Measurements from ENCODE around the gene NUP62. TPM values are rescaled to one million over a fixed set of nuclear protein-coding genes. Genes with fewer than 3 reads are reported as not detected.

NUP62 gene
- total and polyA plus RNA-seq, 2 of the 8 experiments (the other 6 are each of a cell fraction or from before 2014, with no cell fraction given): 50.0 to 107 TPM

DNA sequence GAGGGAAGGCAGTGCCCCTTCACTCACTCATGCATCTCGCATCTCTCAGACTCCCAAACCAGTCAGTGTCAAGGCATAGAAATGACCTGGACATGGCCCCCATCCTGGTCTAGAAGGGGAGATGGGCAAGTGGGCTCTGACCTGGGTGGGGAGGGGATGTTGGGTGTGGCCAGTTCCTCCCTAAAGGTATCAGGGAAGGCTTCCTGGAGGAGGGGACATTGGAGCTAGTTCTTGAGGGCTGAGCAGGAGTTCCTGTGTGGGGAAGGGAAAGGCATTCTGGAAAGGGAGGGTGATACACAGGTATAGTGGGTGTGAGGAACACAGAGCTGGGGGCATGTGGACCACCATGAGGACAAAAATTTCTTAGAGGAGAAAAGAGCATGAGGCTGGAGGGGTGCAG, 36.6 kb downstream of the NUP62 start:
- no peak overlapping the region for H4K5ac ChIP-seq (ENCODE audit: insufficient read length, low read depth, low read length)
- H2BK120ac ChIP-seq (replicated peaks; ENCODE audit: low read depth, low read length): no peak overlapping the region
- FAIRE-seq (no peak), DNase-seq (ENCODE audit: low read depth in 1 of 2, low spot score in 2 of 2) (no peak)
- H2AFZ ChIP-seq (ENCODE audit: low read length): no peak overlapping the region
- POLR2A ChIA-PET (ENCODE audit: partially characterized antibody): interaction anchor here (1.0 to 9.5 kb wide), 8 partner anchors 12 to 36 kb away, joined by 3 to 82 read pairs (median 4); partner anchors contain the start of genes AKT1S1, ATF5, NUP62 and TBC1D17
- no peak overlapping the region for H3K9ac ChIP-seq (replicated peaks in 1 of 4; ENCODE audit: extremely low read depth in 1 of 4, low read depth in 3 of 4, low read length in 3 of 4)
- H3K14ac ChIP-seq (ENCODE audit: insufficient read length): no peak overlapping the region
- peak overlapping the region; percentile 80; the same call in 1 of the 2 replicates for H2BK12ac ChIP-seq (ENCODE audit: low read depth, low read length)
- peaks cover 2% of the 10 kb centered on the region; the same call in 1 of the 2 replicates for H3K23me2 ChIP-seq (ENCODE audit: low read depth, low read length)
- peaks cover 0 to 15% (median 8%) of the 10 kb centered on the region in 4 experiments; a peak in 5 of 7 replicates for H3K4me1 ChIP-seq (replicated peaks in 1 of 4; ENCODE audit: control insufficient read depth in 3 of 4, insufficient read depth in 4 of 4, low read length in 3 of 4)
- H3K36me3 ChIP-seq (ENCODE audit: control insufficient read depth in 2 of 4, insufficient read depth in 4 of 4, low read length in 3 of 4): peaks cover 0 to 10% (median 0%) of the 10 kb centered on the region in 4 experiments; a peak in 2 of 8 replicates
- H2BK5ac ChIP-seq (ENCODE audit: low read depth, low read length): no peak overlapping the region
- no peak overlapping the region for H3K4me3 ChIP-seq (ENCODE audit: extremely low read depth in 1 of 4, insufficient read depth in 2 of 4, low read depth in 3 of 4, low read length in 4 of 4)
- no peaks in the 10 kb centered on the region for H3K79me2 ChIP-seq (ENCODE audit: control insufficient read depth in 1 of 2, insufficient read depth in 2 of 2, low read length in 2 of 2)
- H3K79me1 ChIP-seq (ENCODE audit: low read depth, low read length): no peaks in the 10 kb centered on the region
- H4K20me1 ChIP-seq (replicated peaks in 1 of 2; ENCODE audit: control insufficient read depth in 1 of 2, insufficient read depth in 2 of 2, low read length in 2 of 2): peaks cover 1% of the 10 kb centered on the region in 2 experiments
- H3K27ac ChIP-seq (ENCODE audit: low read depth, low read length): no peak overlapping the region
- WGBS, 2 experiments (ENCODE audit: extremely low coverage in 1 of 2, insufficient coverage in 1 of 2, insufficient read length in 1 of 2, insufficient replicate concordance in 2 of 2, low coverage in 1 of 2, low lambda C conversion rate in 2 of 2, missing lambda C conversion rate in 1 of 2): 63% methylated on average over 1 of the region's 1 CpG; no CpG with 5 or more reads in 1 of the 2 experiments
- peaks cover 0 to 11% (median 6%) of the 10 kb centered on the region in 4 experiments; a peak in 4 of 7 replicates for H3K27me3 ChIP-seq (replicated peaks in 1 of 4; ENCODE audit: control insufficient read depth in 3 of 4, extremely low read depth in 1 of 4, insufficient read depth in 3 of 4, low read length in 3 of 4)
- no peak overlapping the region for H4K91ac ChIP-seq (replicated peaks; ENCODE audit: insufficient read length, low read length)
- no peak overlapping the region for H3K56ac ChIP-seq (replicated peaks; ENCODE audit: insufficient read length, low read depth, low read length)
- no peak overlapping the region for H3K4ac ChIP-seq (replicated peaks; ENCODE audit: insufficient read length, low read depth, low read length)
- no peak overlapping the region for H3K4me2 ChIP-seq (ENCODE audit: insufficient read depth in 1 of 2, low read depth in 2 of 2, low read length in 2 of 2)
- no peak overlapping the region for H3K23ac ChIP-seq (ENCODE audit: insufficient read length)
- H2BK20ac ChIP-seq (ENCODE audit: low read length): no peak overlapping the region
- H3K9me3 ChIP-seq (ENCODE audit: insufficient read depth in 2 of 2, low read depth in 1 of 2, low read length in 1 of 2): peaks cover 0 to 10% of the 10 kb centered on the region in 2 experiments; a peak in 3 of 4 replicates
- H4K8ac ChIP-seq (ENCODE audit: extremely low read depth, insufficient read depth, low read length): no peak overlapping the region
- H2BK15ac ChIP-seq (ENCODE audit: low read length): 0 out of 2 replicates have a peak overlapping the region, but pooled peaks have one; percentile 81
- CTCF ChIA-PET (ENCODE audit: partially characterized antibody): interaction anchor here (1.1 to 1.9 kb wide), 2 partner anchors 21 to 30 kb away, joined by 3 to 7 read pairs; no protein-coding TSS in a partner anchor
- H3K18ac ChIP-seq (ENCODE audit: extremely low read depth, low read length): no peak overlapping the region
- no peak overlapping the region for H2AK5ac ChIP-seq (ENCODE audit: low read depth, low read length)
- no peak for TF ChIP-seq EGR1 (IDR thresholded peaks at IDR 0.05; ENCODE audit: borderline replicate concordance, low read depth, low read length)
- TF ChIP-seq MAFK (IDR thresholded peaks at IDR 0.05; ENCODE audit: low read depth, low read length): no peak
- TF ChIP-seq CHD1 (IDR thresholded peaks at IDR 0.05; ENCODE audit: low read depth, low read length): no peak
- no peak for TF ChIP-seq TEAD4 (IDR thresholded peaks at IDR 0.05; ENCODE audit: low read depth, low read length)
- no peak for TF ChIP-seq TAF7 (optimal IDR thresholded peaks at IDR 0.05; ENCODE audit: borderline replicate concordance, low read depth, low read length)
- TF ChIP-seq SRF (IDR thresholded peaks at IDR 0.05; ENCODE audit: low read depth, low read length): no peak
- TF ChIP-seq TBP (IDR thresholded peaks at IDR 0.05; ENCODE audit: low read depth, low read length): no peak
- TF ChIP-seq JUN (IDR thresholded peaks at IDR 0.05; ENCODE audit: low read depth, low read length): no peak
- no peak for TF ChIP-seq HDAC6 (IDR thresholded peaks at IDR 0.05; ENCODE audit: low read depth, low read length)
- TF ChIP-seq, protein P1, sequence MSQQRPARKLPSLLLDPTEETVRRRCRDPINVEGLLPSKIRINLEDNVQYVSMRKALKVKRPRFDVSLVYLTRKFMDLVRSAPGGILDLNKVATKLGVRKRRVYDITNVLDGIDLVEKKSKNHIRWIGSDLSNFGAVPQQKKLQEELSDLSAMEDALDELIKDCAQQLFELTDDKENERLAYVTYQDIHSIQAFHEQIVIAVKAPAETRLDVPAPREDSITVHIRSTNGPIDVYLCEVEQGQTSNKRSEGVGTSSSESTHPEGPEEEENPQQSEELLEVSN (IDR thresholded peaks at IDR 0.05): no peak
- TF ChIP-seq SUZ12 (IDR thresholded peaks at IDR 0.05; ENCODE audit: low read length): no peak
- no peak for TF ChIP-seq KDM4A (IDR thresholded peaks at IDR 0.05; ENCODE audit: low read depth, low read length, severe bottlenecking)
- no peak for TF ChIP-seq TAF1 (IDR thresholded peaks at IDR 0.05; ENCODE audit: low read depth, low read length)
- no peak for TF ChIP-seq GTF2F1 (IDR thresholded peaks at IDR 0.05; ENCODE audit: borderline replicate concordance, low read depth, low read length)

Measured in H1 (cell line).